ENCODE results near the gene ELMO1. TPM values are rescaled to one million over a fixed set of nuclear protein-coding genes. Genes with fewer than 3 reads are reported as not detected.

Gene ELMO1
- total and polyA plus RNA-seq, 10 of the 15 experiments (the other 5 are each of a cell fraction or from before 2014, with no cell fraction given): 22.6 to 85.9 (median 56.6) TPM

- FAIRE-seq: no peak
- Histone ChIP-seq H3K27me3 (replicated peaks in 1 of 2; ENCODE audit: control insufficient read depth in 2 of 2, insufficient read depth in 2 of 2, low read length in 1 of 2) (no peaks in the 10 kb centered on the region), H3K9me3 (replicated peaks; ENCODE audit: control insufficient read depth, insufficient read depth, low read length) (no peaks in the 10 kb centered on the region), H3K4me2 (ENCODE audit: control insufficient read depth, insufficient read depth) (no peak overlapping the region), H3K4me1 (ENCODE audit: control insufficient read depth, insufficient read depth, low read length) (no peaks in the 10 kb centered on the region; the same call in 1 of the 2 replicates), H4K20me1 (ENCODE audit: control insufficient read depth, insufficient read depth) (no peaks in the 10 kb centered on the region), H2AFZ (ENCODE audit: control insufficient read depth, low read depth, low read length) (no peak overlapping the region), H3K9ac (ENCODE audit: control insufficient read depth, insufficient read depth, low read length) (no peak overlapping the region), H3K36me3 (ENCODE audit: control insufficient read depth in 2 of 2, insufficient read depth in 2 of 2, low read length in 1 of 2) (peaks cover 3 to 18% of the 10 kb centered on the region in 2 experiments), H3K79me2 (ENCODE audit: control insufficient read depth, insufficient read depth, low read length) (no peaks in the 10 kb centered on the region), H3K4me3 (no peak overlapping the region), H3K27ac (ENCODE audit: control insufficient read depth, insufficient read depth) (no peak overlapping the region)
- intact Hi-C loops (cut with micrococcal nuclease; ENCODE audit: unreplicated experiment): no loop called here
- RAD21 ChIA-PET (ENCODE audit: unreplicated experiment): no interaction called here
- no TSS peak for BruUV-seq (replicated peaks)
- DNase-seq (ENCODE audit: low read depth, low spot score): no peak
- 83% methylated on average over 5 of the region's 5 CpGs for WGBS (ENCODE audit: insufficient coverage, insufficient replicate concordance, low lambda C conversion rate, missing lambda C conversion rate)
- CTCF ChIA-PET: interaction anchor here (1.2 kb wide), 1 partner anchor 284 kb away, joined by 3 read pairs; no protein-coding TSS in a partner anchor
- in situ Hi-C loops (cut with MboI): no loop called here
- POLR2A ChIA-PET: interaction anchor here (0.6 kb wide), 1 partner anchor 41 kb away, joined by 4 read pairs; no protein-coding TSS in a partner anchor
- TF ChIP-seq PBX3 (IDR thresholded peaks at IDR 0.05; ENCODE audit: insufficient replicate concordance, low read depth, low read length): no peak
- no peak for TF ChIP-seq RB1 (IDR thresholded peaks at IDR 0.05; ENCODE audit: borderline replicate concordance)
- no peak for TF ChIP-seq IKZF2 (IDR thresholded peaks at IDR 0.05)
- no peak for TF ChIP-seq ATF3 (IDR thresholded peaks at IDR 0.05; ENCODE audit: borderline replicate concordance, extremely low read depth, low read depth, low read length)
- no peak for TF ChIP-seq RAD21 (IDR thresholded peaks at IDR 0.05; ENCODE audit: insufficient read depth, low read depth, low read length)
- TF ChIP-seq PAX8 (IDR thresholded peaks at IDR 0.05): no peak
- no peak for TF ChIP-seq TCF3 (IDR thresholded peaks at IDR 0.05; ENCODE audit: borderline replicate concordance, insufficient read depth, low read depth, low read length)
- TF ChIP-seq HCFC1 (IDR thresholded peaks at IDR 0.05; ENCODE audit: low read length): no peak
- no peak for TF ChIP-seq HDAC6 (IDR thresholded peaks at IDR 0.05; ENCODE audit: unreplicated experiment)
- TF ChIP-seq GATAD2B (conservative IDR thresholded peaks at IDR 0.05; ENCODE audit: low read depth): no peak
- TF ChIP-seq E2F8 (IDR thresholded peaks at IDR 0.05; ENCODE audit: low read depth, partially characterized antibody): no peak
- no peak for TF ChIP-seq ZZZ3 (IDR thresholded peaks at IDR 0.05; ENCODE audit: control insufficient read depth, insufficient read length, low read depth)
- TF ChIP-seq HDAC2 (IDR thresholded peaks at IDR 0.05): no peak
- no peak for TF ChIP-seq SRF (IDR thresholded peaks at IDR 0.05; ENCODE audit: low read depth in 2 of 2, low read length in 2 of 2)
- no peak for TF ChIP-seq NR2C2 (IDR thresholded peaks at IDR 0.05; ENCODE audit: borderline replicate concordance, control insufficient read depth, insufficient read length, low read depth)
- SMC1A ChIA-PET (ENCODE audit: uncharacterized antibody, unreplicated experiment): interaction anchor here (1.3 kb wide), 1 partner anchor 13 kb away, joined by 4 read pairs; no protein-coding TSS in a partner anchor
- ATAC-seq: no peak
These were observed 550.5 kb downstream of the ELMO1 start for GRCh38 chr7:36898186-36898585.

All from GM12878 (cell line).